Activated CD8-positive, alpha-beta memory T cell treated with anti-CD3 and anti-CD28 coated beads for 1 hour (primary cell): Measurements from ENCODE around the gene CARS2.

Source experiments
- DNase-seq, 2 donors: peaks; one replicate each; pipeline ENCODE4 v3.0.0-alpha.2; 2020; ENCODE audit warnings: low read depth in 1 of 2; ENCODE audit errors: extremely low read depth in 1 of 2

The CARS2 gene

DNA sequence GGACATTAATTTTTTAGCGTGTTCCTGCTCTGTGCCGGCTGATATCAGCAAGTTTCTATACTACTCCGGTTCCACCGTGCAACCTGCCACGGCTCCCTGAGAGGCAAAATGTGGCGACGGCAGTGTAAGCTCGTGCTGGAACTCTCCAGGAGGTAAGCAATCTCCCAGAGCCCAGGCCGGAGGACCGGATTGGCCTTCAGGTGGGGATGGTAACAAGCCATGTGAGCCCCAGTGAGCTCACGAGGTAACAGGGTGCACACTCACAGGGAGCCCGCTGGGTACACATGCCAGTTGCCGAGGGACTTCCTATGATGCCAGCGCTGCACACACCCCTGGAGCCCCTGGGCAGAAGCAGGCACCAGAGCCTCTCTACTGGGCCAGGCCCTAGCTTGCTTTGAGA is 52.1 kb downstream of the CARS2 start:
- DNase-seq: no peak

DNA sequence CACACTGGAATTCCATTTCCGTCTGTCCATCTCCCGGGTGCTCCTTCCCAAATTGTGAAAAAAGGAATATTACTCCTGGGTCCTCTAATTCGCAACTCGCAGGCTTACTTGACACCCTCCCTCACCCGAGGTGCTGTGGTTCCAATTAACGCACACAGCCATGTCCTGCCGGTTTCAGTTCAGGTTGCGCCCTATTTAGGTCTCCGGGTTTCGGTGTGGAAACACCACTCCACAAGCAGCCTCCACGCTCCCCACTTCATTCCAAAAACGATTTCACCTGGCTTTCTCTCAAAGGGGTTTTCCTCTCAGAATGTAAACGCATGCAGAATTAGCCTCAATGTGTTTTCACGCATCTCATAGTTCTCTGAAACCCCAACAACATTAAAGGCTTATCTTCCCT is 52.6 kb downstream of the CARS2 start:
- DNase-seq: no peak

DNA sequence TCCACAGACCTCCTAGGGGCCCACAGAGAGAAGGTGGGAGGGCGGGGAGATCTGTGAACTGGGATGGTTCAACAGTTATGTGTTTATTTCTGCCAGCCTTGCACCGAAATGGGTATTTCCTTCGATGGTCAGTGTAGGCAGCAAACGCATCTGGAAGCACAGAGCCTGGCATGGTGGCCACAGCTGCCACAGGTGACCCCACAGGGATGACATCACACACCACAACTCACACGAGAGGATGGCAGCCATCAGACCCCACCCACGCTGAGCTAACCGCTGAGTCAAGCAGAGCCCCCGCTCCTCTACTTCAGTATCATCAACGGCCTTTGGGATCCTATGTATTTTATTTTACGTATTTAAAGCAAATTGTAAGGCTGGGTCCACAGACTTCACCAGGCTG is 53.2 kb downstream of the CARS2 start:
- no peak for DNase-seq

DNA sequence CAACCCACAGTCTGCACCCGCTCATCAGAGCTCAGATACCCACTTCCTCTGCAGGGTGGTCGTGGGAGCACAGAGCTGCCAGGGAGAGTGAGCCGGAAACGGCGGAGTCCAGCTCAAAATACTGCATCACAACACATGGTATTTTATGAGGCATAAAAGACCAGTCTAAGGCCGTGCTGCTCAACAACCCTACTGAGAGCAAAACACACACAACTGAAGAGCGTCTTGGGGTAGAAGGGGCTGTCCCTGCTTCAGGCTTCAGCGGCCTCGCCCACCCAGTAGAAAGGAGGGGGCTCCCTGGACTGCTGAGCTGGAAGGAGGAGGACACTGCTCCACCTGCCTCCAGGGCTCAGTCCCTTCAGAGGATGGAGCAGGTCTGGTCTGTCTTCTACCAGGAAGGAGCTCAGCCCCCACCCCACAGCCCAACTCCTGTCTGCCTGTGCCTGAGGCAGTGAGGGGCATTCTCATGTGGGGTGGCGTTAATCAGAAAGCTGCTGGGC is 53.6 kb downstream of the CARS2 start:
- DNase-seq: no peak

DNA sequence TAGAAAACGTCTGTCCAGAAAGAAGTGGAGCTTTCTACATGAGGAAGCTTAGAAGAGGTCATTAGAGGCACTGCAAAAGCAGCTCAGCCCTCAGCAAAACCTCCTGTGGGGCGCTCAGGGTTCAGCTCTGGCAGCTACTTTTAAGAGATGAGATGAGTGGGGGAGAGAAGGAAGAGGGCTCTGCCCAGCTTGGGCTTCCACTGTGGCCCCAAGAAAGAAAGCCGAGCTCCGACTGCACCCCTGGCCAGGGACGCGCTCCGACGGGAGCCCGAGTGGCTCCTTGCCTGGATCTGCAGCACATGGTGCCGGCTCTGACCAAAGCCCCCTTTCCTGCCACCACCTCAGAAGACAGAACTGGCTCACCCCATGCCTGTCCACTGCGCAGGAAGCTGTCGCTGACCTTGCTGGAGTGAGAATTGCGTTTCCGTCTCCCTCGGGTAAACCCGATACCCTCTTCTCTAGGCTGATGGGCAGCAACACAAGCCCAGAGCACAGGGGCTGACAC is 54.1 kb downstream of the CARS2 start:
- DNase-seq: no peak

DNA sequence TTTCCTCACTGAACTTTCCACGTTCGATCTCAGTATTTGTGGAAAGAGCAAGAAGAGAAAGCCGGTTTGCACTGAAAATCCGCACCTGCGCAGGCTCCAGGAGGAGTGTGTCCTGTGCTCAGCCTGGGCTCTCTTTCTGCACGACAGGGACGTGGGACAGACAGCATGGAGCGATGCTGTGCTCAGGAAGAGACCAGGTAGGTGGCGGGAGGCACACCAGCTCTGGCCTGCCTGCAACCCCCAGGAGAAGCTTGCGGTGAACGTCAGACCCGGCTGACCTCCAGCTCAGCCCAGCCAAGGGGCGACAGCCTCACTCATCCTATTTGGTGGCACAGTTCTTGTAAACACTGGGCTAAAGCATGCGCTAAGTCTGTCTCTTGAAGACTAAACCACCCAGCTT is 54.6 kb downstream of the CARS2 start:
- no peak for DNase-seq

DNA sequence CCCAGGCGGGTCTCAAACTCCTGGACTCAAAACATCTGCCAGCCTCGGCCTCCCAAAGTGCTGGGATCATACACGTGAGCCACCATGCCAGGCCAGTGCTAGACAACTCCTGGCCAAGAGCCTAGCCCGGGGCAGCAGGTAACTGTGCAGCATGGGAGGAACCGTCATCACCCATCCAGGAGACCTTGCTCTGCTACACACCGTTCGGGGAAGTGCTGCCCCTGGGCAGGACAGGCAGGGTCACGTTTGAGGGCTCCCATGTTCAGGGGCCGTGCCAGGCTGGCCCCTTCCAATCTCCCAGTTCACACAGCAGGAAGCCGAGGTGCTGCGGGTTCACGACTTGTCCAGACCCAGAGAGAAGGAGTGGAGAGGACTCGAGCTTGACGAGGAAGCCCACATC is 55.5 kb downstream of the CARS2 start:
- no peak for DNase-seq

DNA sequence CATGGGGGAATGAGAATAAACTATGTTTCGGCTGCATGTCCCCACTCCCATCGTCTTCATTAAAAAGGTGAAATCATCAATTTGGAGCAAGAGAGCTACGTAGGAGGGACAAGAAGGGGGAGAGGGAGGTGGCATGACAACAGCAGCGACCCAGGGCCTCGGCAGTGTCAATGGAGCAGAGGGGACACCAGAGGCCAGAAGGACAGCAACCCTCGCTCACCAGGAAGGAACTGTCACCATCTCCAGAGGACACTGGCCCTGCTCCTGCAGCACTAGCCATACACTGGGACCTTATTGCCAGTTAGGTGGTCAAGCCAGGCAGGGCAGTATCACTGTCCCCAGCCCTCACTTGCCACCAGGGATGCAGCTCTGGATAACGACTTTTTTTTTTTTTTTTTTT is 56.4 kb downstream of the CARS2 start:
- no peak for DNase-seq

DNA sequence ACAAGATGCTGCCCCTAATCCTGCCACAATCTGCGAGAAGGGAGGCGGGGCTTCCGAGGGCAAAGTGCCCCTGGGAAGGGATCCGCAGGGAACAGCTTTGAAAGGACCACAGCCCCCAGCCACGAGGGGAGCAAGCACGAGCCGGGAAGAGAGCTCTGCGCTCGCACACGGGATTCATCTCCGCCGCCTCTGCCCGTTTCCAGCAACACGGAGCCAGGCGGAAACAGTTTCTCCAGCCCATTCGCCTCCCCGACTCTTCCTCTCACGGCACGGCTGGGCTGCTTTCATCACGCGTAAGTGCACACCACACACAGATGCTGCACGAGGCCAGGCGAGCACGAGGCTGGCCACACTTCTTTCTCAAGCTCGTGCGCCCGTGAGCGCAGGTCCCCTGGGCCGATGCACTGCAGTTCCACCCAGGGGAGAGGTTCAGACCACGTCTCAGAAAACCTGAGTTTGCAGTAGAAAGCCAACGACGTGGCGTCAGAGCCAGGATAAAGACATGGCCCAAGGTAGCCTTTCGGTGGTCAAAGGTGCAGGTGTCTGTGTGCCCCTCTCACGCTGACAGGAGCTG is 57.0 kb downstream of the CARS2 start:
- DNase-seq: no peak

DNA sequence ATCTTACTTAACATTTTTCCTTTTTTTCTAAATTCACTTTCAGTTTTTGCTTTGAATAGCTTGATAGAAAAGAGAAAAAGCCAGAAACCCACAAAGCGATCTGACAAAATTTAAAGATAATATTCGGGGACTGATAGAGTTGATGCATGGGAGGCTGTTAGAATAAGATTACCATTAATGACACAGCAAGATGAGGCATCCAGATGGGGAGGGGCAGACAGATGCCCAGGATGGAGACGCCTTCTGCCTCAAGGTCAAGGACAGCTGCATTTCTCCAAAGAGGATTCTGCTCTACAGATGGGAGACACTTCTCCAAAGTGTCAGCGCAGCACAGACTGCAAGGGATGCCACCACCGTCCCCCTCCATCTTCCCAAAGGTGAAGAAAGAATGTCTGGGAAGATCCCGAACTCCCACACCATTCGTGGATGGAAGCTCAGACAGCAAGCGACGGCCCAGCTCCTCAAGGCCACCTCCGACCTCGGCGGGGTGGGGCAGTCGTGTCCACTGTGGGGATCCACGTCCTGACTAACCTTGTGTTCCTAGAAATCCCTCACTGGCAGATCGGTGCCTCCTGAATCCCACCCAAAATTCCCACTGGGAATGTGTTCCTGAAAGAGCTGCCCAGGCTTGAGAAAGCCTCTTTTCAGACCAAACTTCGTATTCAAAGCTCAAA is 57.6 kb downstream of the CARS2 start:
- DNase-seq: no peak

DNA sequence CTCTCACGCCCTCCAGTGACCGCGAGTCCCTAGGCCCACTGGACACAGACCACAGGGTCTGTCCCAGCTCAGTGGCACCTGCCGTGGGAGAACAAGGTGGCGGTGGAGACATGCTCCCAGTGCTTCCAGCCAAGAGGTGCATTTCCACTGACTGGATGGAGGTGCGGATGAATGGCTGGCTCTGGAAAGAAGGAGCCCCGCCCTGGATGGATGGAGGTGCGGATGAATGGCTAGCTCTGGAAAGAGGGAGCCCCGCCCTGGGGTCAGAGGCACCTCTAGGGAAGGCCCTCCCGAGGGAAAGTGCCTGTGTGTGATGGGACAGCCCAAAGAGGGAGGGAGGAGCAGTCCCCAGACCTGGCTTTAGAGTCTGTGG is 58.6 kb downstream of the CARS2 start:
- DNase-seq: no peak

DNA sequence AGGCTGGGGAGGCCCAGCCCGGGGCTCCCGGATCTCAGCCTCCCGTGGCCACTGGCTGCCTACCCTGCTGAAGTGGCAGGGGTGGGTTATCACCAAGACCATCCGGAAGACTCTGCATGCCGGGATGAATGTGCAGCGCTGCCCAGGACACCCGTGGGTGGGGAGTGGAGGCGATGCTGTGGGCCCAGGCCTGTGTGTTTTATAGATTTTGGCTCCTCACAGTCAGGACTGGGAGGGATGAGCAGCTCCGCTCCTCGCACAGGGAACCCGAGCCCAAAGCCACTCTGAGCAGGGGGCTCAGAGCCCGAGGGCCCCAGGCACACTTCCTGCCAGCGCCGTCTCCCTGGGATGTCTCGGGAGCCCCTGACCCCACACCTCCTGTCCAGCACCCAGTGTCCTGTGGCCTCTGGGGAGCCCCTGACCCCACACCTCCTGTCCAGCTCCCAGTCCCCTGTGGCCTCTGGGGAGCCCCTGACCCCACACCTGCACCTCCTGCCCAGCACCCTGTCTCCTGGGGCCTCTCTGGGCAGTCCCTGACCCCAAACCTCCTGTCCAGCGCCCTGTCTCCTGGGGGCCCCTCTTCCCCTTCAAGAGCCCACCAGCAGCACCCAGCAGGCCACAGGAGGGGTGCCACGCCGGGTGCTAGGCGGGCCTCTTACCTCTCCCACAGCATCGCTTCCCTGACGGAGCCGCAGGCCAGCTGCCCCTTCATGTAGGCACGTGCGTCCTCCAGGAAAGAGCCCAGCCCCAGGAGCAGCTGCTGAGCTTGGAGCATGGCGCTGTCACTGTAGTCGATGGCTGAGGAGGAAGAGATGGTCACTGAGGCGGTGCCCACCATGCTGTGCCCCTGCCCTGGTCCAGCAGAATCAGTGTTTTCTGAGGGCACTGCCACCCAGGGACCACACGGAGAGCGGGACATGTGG is 59.2 kb downstream of the CARS2 start:
- DNase-seq: no peak

DNA sequence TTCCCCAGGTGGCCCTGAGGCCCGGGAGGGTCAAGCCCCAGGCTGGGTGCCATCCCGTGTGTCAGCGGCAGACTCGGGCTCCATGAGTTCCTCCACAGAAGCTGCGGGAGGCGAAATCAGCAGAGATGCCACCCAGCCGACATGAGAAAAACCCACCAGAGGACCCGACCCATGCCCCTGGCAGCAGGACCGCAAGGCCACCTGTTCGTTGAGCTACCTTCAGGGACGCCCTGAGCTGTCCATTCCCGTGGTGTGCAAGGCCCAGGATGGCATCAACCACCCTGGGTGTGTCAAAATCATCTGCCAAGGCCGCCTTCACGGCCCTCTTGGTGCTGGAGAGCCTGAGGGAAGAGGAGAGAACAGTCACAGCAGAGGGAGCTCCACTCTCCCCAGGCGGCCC is 60.2 kb downstream of the CARS2 start:
- DNase-seq: no peak

DNA sequence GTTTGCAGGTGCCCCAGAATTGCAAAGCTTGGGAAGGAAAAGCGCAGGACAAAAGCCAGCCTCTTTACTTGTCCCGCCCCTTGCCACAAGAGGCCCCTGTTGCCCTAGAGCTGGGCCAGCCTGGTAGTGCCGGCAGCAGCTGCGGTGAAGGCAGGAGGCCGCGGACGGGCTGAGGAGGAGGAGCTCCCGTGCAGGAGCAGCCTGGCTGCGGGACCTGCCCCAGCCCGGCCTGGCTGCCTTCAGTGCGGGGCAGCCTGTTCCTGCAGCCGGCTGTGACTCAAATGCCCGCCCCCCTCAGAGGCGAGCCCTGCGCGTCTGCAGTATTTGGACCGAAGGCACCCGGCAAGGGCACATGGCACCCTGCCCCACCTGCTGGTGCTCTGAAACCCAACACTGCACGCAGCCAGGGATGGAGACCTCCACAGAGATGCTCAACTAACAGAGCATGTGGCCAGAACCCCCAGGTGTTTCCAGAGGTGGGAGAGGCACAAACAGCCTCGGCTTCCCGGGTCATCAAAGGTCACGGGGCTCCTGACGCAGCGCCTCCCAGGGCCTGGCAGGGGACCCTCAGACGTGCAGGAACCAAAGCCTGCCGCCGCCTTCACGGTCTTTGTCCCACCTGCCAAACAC is 60.9 kb downstream of the CARS2 start:
- DNase-seq: peak in 1 of 2 donors; percentile 4

DNA sequence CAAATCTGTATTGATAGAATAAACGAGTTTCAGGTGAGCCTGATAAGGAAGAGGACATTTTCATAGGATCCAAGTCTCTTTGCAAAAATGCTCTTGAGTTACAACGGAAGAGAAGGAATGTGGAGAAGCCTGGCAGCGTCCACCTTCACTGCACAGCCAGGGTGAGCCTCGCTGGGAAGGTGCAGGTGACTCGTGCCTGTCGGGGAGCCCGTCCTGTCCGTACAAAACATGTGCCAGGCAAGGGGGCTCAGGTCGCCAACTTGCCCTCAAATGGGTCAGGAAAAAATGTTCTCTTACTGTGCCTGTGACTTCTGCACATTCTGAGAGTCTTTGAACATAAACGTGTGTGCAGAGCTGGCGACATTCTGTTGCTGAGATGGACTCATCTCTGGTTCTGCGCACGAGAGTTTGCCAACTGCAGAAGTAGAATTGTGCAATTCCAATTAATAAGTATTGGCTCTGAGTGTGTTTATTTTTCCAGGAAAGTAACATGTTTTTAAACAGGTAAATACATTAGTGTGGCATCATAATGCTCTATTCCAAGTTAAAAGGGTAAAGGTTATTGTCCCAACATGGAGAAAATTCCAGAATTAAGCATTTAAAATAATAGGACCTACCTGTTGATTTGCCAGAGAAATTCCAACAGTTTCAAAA is 62.0 kb downstream of the CARS2 start:
- DNase-seq: no peak

DNA sequence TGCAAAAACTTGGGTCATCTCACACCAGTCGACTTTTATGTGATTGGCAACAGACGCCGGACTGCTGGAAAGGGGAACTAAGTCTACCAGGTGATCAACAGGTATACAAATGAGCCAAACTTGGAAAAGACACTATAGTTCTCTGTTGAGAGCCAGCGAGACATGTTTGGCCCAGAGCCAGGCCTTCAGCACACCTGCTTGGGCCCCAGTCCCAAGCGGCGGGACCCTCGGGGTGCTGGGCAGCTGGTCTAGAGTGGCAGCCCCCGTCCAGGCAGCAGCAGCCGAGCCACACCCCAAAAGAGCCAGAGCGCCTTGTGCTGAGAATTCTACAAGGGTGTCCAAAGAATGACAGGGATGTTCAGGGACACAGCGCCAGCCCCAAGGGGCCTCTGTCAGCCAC is 62.6 kb downstream of the CARS2 start:
- DNase-seq: no peak

DNA sequence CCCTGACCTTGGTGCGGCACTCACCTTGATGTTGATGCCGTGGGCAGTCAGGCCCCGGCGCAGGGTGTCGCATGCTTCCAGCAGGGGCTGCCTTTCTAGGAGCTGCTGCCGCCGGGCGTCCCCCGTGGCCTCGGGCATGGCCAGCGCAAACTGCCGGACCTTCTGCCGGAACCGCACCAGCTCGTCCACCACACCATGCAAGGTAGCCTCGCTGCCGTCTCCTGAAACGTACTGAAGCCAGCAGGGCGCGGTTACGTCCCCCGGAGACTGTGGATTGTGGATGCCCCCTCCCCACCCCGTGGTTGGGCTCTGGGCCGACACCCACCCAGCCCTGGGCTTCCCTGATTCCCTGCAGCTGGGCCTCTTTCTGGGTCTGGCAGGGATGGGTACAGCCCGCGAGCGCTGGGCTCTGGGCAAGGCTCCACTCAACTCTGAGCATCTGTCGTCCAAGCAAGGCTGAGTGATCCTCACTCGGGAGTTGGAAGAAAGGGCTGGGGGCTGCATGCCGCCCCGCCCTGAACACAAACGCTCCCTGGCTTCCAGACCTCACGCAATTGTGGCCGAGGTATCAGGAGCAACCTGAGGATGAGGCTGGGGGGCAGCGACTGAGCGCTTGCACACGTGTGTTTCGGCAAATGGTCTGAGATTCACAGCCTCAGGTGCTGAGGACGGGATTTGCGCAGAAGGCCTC is 63.5 kb downstream of the CARS2 start:
- DNase-seq: no peak

DNA sequence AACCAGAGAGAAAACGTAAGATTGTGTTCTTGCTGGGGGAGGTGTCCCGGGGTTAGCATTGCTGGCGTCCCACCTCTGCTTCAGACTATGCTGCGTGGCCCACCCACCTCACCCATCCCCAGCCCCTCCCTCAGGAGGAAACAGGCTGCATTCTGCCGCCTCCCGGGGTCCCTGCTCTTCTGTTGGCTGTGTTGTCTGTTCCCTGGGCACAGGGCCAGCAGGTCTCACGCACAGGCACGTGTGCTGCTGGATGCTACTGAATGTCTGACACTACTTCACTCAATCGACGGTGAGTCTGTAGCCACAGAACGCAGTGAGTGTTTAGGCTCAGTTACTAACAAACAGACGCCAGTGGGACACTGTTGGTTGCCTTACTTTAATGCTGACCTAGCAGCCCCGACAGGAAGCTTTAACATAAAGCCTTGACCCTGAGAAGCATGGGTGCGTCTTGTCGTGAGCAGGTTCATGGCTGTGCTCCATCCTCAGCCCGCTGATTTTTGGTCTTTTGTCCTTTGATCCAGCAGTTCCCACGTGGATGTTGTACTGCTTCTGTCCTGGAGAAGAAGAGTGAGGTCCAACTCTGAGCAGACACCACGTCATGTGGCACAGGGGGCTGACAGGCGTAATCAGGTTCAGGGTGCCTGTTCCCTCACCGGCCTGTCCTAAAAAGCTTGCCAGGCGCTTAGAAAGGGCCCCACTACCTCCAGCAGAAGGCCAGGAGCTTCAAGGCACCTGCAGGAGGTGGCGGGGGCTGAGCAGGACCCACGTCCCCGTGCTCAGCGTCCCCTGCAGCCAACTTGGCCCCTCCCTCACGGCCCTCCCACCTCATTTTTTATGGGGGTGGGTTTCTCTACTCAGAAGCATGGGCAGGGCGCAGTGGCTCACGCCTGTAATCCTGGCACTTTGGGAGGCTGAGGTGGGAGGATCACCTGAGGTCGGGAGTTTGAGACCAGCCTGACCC is 64.6 kb downstream of the CARS2 start:
- no peak for DNase-seq

DNA sequence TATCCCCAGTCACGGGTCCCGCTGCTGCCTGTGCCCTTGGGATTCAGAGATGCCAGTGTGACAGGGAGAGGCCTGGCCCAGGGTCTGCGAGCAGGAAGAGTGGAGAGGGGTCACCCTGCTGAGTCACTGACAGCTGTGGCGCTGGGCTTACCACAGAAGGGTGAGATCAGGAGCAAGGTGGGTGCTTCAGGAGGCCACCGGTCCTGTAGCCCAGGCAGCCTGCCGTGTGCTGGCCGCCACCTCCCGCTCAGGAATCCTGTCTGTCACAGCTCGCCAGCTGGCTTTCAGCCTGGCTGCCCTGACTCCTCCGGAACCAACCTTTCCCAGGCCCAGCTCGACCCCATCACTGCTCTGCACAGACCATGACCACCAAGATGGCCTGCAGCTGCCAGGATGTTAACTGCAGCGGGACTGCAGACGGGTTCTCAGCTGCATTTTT is 65.3 kb downstream of the CARS2 start:
- DNase-seq: no peak
